Gastrocnemius medialis (tissue), 4 donors: ENCODE measurements around the gene HOXA7. TPM values are rescaled to one million over a fixed set of nuclear protein-coding genes. Genes with fewer than 3 reads are reported as not detected.

ENCODE experiments used
- ATAC-seq, 2 donors: fragments of 150-250 bp; one replicate each; pipeline ENCODE4 v1.9.1; 2016
- DNase-seq, 2 donors: peaks; one replicate each; pipeline ENCODE4 v3.0.0-alpha.2; 2019
- H3K27ac ChIP-seq, 4 donors: fragments of 200-600 bp; sonication (generic); 1 replicate in 1 of 4; 2 replicates in 3 of 4; pipeline ENCODE4 v1.5.1; 2016 to 2018; ENCODE audit warnings: mild to moderate bottlenecking in 2 of 4, moderate library complexity in 1 of 4
- H3K27me3 ChIP-seq, 3 donors: fragments of 200-600 bp; sonication (generic) in 2 of 3; 1 replicate in 1 of 3; 2 replicates in 2 of 3; pipeline versions ENCODE4 v1.5.1 to v1.6.0; 2016 to 2019; ENCODE audit warnings: mild to moderate bottlenecking in 1 of 3, moderate library complexity in 1 of 3
- H3K36me3 ChIP-seq, 2 donors: fragments of 200-600 bp; sonication (generic) in 1 of 2; one replicate each; pipeline ENCODE4 v1.5.1; 2017 to 2018
- H3K4me1 ChIP-seq, 2 donors: fragments of 200-600 bp; sonication (generic) in 1 of 2; one replicate each; pipeline ENCODE4 v1.5.1; 2016 to 2017; ENCODE audit warnings: mild to moderate bottlenecking in 2 of 2
- H3K4me3 ChIP-seq, 4 donors: fragments of 200-600 bp; sonication (generic) in 3 of 4; 1 replicate in 1 of 4; 2 replicates in 3 of 4; pipeline ENCODE4 v1.5.1; 2016 to 2019; ENCODE audit warnings: mild to moderate bottlenecking in 2 of 4
- H3K9me3 ChIP-seq, 3 donors: fragments of 200-600 bp; sonication (generic) in 2 of 3; 1 replicate in 1 of 3; 2 replicates in 2 of 3; pipeline ENCODE4 v1.5.1; 2016 to 2019
- POLR2A ChIP-seq, 2 donors: fragments of 450-650 bp; IDR thresholded peaks; one replicate each; pipeline ENCODE4 v1.6.1; 2017; ENCODE audit warnings: antibody characterized with exemption in 2 of 2, mild to moderate bottlenecking in 2 of 2, moderate library complexity in 2 of 2
- in situ Hi-C, 4 donors: fragments of 200-750 bp; cut with MboI; loops; one replicate each; pipeline versions ENCODE4 v1.15.0 to v1.8.0; 2017; ENCODE audit warnings: low sequenced_read_pairs in 4 of 4
- intact Hi-C: fragments of 100-400 bp; cut with DNase I; formaldehyde crosslinking; loops from one replicate; pipeline ENCODE4 v1.15.1; 2023; ENCODE audit warnings: low total_unique reads
- total RNA-seq, 4 donors: library from RNA; depleted of rRNA; stranded (reverse); fragments of >200 nt; gene quantifications; one replicate each; pipeline versions ENCODE4 v1.1.0 to v1.2.3, GENCODE V29; 2016
- TF ChIP-seq, protein P1 (sequence below), 5 experiments: fragments of 450-650 bp in 3 of 5; fragments of 200-600 bp in 2 of 5; sonication (generic) in 2 of 5; IDR thresholded peaks in 4 of 5; conservative IDR thresholded peaks in 1 of 5; 1 replicate in 4 of 5; 2 replicates in 1 of 5; pipeline ENCODE4 v1.5.1; 2016 to 2019; ENCODE audit warnings: antibody characterized with exemption in 5 of 5, mild to moderate bottlenecking in 3 of 5, moderate library complexity in 3 of 5

Gene HOXA7
- total RNA-seq, 4 donors from 2014 or later: 5.3 to 12.8 (median 8.6) TPM

DNA sequence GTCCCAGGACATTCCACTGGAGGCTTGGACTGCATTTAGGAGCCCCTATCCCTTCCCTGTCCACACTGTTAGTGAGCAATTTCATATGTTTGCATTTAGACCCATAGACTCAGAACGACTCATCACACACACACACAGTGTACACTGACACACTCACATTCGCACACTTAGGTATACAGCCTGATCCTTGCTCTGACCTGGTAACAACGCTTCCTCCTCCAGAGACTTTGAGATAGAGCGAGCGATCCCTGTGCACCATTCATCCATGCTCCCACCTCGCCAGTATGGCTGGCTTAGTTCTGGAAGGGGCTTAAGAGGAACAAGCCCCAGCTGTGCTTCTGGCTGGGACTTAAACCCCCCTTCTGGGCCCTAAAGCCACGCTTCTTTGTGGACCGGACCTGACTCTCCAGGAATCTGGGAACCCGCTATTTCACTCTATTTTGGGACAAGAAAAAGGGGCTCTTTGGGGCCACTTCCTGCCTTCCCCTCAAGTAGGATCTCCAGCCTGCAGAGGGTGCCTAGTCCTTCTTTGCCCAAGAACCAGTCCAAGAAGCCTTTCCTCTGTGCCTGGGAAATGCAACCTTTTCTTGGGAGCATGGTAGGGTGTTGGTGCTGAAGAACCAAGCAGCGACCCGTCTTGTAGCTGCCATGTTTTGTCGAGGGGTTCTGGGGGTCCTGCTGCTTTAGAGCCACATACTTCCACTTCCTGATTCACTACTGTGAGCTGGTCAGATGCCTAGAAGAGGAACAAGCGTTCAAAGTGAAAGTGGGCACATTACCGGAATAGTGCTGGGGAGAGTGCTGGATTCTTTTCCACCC, 44.5 kb upstream of the HOXA7 start:
- Histone ChIP-seq H3K4me1 (peaks cover 16 to 31% of the 10 kb centered on the region in 2 donors), H3K27ac (no peak overlapping the region), H3K9me3 (no peaks in the 10 kb centered on the region), H3K4me3 (peak overlapping the region; percentile 52 to 71 (median 62)), H3K27me3 (peaks cover 52 to 71% (median 56%) of the 10 kb centered on the region in 3 donors), H3K36me3 (no peaks in the 10 kb centered on the region)
- DNase-seq (no peak), ATAC-seq (no peak)
- in situ Hi-C loops: loop anchor here (10.0 to 25.0 kb wide), 6 partner anchors 361 to 814 kb away; no protein-coding TSS in a partner anchor
- intact Hi-C loops: loop anchor here (1.0 kb wide), 1 partner anchor 462 kb away; no protein-coding TSS in a partner anchor
- no peak for TF ChIP-seq POLR2A (IDR thresholded peaks at IDR 0.05)
- TF ChIP-seq, protein P1, sequence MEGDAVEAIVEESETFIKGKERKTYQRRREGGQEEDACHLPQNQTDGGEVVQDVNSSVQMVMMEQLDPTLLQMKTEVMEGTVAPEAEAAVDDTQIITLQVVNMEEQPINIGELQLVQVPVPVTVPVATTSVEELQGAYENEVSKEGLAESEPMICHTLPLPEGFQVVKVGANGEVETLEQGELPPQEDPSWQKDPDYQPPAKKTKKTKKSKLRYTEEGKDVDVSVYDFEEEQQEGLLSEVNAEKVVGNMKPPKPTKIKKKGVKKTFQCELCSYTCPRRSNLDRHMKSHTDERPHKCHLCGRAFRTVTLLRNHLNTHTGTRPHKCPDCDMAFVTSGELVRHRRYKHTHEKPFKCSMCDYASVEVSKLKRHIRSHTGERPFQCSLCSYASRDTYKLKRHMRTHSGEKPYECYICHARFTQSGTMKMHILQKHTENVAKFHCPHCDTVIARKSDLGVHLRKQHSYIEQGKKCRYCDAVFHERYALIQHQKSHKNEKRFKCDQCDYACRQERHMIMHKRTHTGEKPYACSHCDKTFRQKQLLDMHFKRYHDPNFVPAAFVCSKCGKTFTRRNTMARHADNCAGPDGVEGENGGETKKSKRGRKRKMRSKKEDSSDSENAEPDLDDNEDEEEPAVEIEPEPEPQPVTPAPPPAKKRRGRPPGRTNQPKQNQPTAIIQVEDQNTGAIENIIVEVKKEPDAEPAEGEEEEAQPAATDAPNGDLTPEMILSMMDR (IDR thresholded peaks at IDR 0.05 in 4 of 5, conservative IDR thresholded peaks at IDR 0.05 in 1 of 5): no peak

DNA sequence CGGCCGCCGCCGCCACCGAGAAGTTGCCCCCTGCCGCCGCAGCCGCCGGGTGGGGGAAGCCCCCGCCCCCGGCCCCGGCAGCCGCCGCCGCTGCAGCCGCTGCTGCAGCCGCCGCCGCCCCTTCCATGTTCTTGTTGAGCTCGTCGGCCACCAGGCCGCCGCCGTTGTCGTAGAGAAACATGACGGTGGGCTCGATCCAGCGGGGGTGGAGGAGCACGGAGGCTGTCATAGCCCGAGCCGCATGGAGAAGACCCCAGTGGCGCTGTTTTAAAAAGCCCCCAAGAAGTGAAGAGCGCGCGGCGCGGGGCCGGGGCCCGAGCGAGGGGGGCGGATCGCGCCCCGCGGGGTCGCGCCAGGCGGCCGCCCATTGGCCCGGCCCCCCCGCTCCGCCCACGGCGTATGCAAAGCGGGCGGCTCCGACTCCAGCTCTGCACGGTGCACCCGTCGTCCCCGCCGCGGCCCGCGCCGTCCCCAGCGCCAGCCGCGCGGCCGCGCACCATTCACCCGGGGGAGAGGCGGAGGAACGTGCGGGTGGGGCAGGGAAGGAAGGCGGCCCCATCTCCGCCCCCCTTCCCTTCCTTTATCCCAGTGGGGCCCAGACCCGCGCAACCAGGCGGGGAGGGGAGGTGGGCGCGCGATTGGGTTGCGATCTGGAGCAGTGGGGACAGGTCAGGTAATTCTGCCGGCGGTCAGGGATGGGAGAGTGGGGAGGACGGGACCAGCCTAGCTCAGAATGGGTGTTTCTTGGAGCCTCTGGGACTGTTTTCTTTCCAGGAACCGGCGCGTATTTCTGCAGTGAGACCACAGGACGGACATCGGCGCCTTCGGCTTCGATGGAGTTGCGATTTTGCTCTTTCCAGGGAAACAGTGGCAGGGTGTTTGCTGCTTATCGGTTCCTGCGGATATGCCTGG, 43.6 kb upstream of the HOXA7 start, which contains the start of gene HOXA13:
Gene HOXA13, minus strand, starts transcription at position 243 of the 912 bp plus-strand sequence. Its CDS starts 14 bp downstream, at position 229.
- DNase-seq (peak in 1 of 2 donors; percentile 64), ATAC-seq (peak; percentile 72 to 83)
- Histone ChIP-seq H3K4me1 (peaks cover 15 to 29% of the 10 kb centered on the region in 2 donors), H3K27ac (peak within 1 kb of the TSS; percentile 48 to 90 (median 77)), H3K27me3 (peaks cover 43 to 67% (median 48%) of the 10 kb centered on the region in 3 donors), H3K9me3 (no peaks in the 10 kb centered on the region), H3K36me3 (no peaks in the 10 kb centered on the region), H3K4me3 (peak within 1 kb of the TSS; percentile 58 to 75 (median 69))
- intact Hi-C loops: loop anchor here (1.0 to 5.0 kb wide), 3 partner anchors 376 to 577 kb away; no protein-coding TSS in a partner anchor
- in situ Hi-C loops: loop anchor here (10.0 to 25.0 kb wide), 11 partner anchors 362 to 1438 kb away; partner anchors contain the start of genes CREB5 (in 1 of the 4) and HIBADH (in 1 of the 4)
- TF ChIP-seq POLR2A (IDR thresholded peaks at IDR 0.05): peak; percentile 52 to 59
- TF ChIP-seq, protein P1 (IDR thresholded peaks at IDR 0.05 in 4 of 5, conservative IDR thresholded peaks at IDR 0.05 in 1 of 5): no peak

DNA sequence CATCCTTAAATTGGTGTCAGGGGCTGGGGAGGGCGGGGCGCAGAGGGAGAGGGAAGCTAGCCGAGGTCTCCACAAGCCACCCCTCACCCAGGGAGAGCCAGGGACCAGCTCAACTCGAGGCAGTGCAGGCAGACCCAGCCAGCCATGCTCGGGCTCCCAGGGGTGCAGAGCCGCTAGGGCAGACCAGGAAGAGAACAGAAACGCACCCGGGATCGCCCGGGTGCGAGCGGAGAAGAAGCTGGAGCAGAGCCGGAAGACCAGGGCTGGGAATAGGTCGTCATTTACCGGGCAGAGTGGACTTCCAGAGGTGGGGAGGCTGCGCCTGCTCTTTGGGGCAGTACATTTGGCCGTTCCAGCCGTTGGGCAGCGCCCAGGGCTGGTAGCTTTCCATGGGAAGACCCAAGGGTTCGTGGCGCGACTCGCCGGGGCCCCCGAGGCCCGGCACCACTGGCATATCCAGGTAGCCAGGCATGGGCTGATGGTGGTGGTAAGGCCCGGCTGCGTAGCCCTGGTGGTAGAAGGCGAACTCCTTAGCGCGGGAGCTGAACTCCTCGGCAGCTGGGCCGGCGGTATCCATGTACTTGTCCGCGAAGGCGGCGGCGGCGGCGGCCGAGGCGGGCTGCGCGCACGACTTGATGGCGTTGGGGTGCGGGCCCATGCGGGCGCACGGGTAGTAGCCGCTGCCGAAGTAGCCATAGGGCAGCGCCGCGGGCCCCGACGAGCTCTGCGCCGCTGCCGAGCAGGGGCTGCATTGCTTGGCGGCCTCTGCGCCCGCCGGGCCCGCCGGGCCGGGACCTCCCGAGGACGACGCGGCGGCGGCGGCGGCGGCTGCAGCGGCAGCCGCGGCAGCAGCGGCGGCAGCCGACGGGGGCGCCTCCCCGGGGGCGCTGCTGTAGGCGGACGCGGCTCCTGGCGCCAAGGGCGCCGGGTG, 42.7 kb upstream of the HOXA7 start:
- no peaks in the 10 kb centered on the region for H3K36me3 ChIP-seq
- ATAC-seq (peak; percentile 45 to 49), DNase-seq (no peak)
- in situ Hi-C loops: loop anchor here (10.0 to 25.0 kb wide), 7 partner anchors 466 to 1437 kb away; partner anchors contain the start of genes CREB5 (in 1 of the 4) and HIBADH (in 1 of the 4)
- no peak for TF ChIP-seq POLR2A (IDR thresholded peaks at IDR 0.05)
- TF ChIP-seq, protein P1 (IDR thresholded peaks at IDR 0.05 in 4 of 5, conservative IDR thresholded peaks at IDR 0.05 in 1 of 5): no peak
- no peaks in the 10 kb centered on the region for H3K9me3 ChIP-seq
- peak overlapping the region in 3 of 4 donors; percentile 74 to 90 (median 75) for H3K27ac ChIP-seq
- peaks cover 9 to 31% of the 10 kb centered on the region in 2 donors for H3K4me1 ChIP-seq
- H3K4me3 ChIP-seq: peak overlapping the region; percentile 50 to 75 (median 69)
- intact Hi-C loops: loop anchor here (1.0 to 5.0 kb wide), 2 partner anchors 377 to 578 kb away; no protein-coding TSS in a partner anchor
- H3K27me3 ChIP-seq: peaks cover 33 to 62% (median 38%) of the 10 kb centered on the region in 3 donors
